Non-pigmented ciliary epithelial cell (primary cell): ENCODE results near the gene TMEM108.

Source experiments
- DNase-seq: peaks from one replicate; pipeline ENCODE4 v3.0.0-alpha.2; 2010; ENCODE audit warnings: low read depth

Gene TMEM108

DNA sequence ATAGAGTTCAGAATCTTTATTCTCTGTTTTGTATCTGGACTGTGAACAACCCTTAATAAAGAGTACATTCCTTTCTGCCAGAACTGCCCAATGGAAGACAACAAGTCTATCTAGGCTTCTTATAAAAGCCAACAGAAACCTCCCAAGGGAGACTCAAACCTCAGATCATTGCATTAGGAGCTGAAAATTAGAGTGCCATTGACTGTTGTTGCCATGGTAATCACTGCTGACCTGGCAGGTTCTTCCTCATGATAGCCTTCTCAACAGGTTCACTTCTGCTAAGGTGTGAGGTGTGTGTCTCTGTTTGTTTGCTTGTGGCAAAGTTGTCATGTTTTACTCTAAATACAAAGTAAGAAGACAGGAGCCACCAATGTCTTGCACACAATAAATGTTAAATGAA, 79.2 kb downstream of the TMEM108 start:
- DNase-seq = no peak

DNA sequence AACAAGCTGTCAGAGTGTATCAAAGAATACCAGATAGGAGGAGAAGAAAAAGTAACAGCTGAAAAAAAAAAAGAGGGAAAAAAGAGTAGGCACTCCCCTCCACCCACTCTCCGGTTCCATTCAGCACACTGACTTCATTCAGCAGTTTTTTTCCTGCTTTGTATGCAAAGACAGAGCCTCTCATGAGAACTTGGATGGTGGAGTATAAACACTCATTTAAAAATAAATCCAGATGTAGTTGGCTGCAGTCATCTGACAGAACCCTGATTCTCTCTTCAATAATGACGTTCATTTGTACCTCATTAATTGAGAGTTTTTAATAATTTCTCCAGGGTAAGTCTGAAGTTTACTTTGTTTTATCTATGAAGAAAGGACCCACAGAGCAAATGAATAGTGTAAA, 81.0 kb downstream of the TMEM108 start:
- DNase-seq = no peak

DNA sequence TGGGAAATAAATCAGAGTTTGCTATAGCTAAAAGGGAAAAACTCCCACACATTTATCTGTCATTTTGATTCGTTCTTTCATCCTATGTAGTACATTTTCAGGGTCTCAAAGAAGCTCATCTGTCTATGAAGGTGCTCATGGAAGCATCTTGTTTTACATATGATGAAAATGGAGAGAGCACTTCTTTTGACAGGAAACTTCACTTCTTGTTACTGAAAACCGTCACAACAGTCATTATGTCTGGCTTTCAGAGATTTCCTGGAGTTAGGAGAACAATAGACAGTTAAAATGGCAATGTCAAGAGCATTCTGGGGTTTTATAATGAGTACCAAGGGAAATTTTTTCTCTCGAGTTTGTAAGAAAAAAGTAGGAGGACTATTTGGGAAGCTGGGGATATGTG, 83.3 kb downstream of the TMEM108 start:
- DNase-seq = no peak

DNA sequence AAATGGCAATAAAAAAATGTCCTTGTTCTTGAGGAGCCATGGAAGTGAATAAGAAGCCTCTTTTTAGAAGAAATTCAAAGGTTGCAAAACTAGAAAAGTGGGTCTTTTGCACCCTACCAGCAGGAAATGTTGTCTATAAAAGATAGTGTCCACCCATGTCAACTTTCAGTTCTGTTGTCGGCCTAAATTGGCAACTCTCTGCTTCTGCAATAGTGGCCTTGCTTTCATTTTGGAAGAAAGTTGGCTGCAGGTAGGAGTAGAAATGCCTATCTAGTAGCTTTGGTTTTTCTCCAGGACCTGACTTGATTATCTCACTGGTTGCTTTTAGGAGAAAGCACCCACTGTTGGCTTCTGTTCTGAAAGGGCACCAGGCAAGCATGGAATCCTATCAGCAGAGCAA, 85.4 kb downstream of the TMEM108 start:
- DNase-seq = no peak

DNA sequence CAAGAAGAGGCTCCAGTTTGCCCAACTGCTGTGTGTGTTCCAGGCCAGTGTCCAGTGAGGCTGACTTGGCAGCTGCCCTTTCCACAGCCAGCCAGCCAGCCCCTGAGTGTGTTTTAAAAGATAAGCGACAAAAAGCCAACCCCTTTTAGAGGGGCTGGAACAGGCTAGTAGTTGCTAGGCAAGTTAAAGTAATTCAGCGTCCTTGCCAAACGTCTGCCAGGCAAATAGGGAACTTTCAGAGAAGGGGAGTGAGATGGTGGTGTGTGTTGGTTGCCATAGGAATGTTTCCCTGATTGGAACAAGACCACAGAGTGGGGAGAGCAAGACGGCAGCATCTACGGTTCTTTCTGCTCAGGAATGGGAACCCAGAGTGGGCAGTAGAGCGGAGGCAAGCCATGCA, 86.3 kb downstream of the TMEM108 start:
- no peak for DNase-seq

DNA sequence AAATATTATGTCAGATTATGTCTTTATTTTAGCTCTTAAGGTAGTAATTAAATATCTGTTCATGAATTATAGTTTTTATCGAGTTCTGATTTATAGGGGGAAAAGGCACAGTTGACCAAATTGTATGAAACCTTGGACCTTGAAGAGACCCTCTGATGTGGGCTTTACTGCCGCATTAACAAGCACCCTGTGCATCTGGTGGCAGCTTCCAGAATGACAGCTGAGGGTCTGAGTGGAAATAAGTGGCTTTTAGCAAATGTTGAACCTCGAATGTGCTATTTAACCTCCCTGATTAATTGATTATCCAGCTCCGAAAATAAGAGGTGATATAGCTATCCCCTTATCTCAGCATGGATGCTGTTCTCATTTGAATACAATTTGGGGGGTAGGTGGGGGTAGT, 87.0 kb downstream of the TMEM108 start:
- DNase-seq = no peak

DNA sequence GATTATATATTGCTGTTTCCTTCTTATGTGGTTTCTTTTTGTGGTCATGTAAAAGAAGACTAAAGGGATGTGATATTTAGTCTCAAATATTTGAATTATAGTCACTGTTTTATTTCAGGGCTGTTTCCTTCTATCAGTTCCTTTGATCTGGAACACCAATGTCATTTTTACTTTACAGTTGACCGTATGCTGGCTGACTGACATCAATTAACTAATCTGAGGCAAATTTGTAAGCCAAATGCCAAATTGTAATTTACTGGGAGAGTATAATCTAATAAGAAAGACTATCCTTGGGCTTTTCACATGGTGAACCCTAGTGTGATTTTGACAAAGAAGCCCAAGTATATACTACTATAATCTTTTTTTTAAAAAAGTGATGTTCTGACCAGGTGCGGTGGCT, 87.6 kb downstream of the TMEM108 start:
- DNase-seq = no peak

DNA sequence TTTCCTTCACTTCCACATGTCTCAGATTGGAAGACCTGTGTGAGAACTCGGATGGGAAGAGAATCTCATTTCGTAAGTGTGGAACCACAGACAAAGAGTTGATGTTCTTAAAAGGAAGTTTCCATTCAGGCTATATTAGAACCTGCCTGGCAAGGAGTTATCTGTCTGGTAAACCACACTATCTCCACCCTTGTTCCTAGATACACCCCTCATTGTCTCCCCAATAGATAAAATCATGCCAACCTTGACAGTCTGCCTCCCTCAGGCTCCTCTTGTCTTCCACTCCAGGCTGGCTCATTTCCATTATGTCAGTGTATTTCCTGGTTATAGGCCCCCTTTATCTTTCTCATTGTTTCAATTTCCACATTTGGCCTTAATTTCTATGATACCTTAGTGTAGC, 89.2 kb downstream of the TMEM108 start:
- DNase-seq = no peak

DNA sequence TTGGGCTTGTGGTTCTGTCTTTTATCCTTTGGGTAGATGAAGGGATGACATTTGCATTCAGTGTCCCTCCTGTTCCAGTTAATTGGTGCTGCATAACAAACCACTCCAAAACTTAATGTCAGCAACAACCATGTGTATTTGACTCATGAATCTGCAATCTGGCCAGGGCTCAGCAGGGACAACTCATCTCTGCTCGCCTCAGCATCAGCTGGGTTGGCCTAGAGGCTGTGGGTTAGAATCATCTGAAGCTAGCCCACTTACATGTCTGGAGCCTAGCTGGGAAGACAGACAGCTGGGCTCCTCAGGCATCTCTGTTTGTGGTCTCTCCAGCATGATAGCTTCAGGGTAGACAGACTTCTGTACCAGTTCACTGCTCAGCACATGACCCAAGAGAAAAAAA, 92.0 kb downstream of the TMEM108 start:
- DNase-seq = no peak

DNA sequence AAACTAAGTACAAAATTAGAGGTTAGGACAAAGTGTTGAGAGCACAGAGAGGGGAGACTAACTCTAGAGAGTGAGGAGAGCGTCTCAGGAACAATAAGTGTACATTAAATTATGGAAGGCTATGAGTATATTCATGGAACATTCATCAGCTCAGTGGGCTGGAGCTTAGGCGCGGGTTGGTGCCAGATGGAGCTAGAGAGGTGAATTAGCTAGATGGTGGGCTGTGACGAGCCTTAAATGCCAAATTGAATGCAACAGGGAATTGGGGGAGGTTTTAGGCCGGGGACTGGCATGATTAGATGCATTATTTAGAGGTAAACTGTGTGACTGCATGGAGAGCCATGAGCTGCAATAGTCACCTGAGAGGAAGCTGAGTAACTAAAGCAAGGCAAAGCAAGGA, 97.1 kb downstream of the TMEM108 start:
- DNase-seq = no peak

DNA sequence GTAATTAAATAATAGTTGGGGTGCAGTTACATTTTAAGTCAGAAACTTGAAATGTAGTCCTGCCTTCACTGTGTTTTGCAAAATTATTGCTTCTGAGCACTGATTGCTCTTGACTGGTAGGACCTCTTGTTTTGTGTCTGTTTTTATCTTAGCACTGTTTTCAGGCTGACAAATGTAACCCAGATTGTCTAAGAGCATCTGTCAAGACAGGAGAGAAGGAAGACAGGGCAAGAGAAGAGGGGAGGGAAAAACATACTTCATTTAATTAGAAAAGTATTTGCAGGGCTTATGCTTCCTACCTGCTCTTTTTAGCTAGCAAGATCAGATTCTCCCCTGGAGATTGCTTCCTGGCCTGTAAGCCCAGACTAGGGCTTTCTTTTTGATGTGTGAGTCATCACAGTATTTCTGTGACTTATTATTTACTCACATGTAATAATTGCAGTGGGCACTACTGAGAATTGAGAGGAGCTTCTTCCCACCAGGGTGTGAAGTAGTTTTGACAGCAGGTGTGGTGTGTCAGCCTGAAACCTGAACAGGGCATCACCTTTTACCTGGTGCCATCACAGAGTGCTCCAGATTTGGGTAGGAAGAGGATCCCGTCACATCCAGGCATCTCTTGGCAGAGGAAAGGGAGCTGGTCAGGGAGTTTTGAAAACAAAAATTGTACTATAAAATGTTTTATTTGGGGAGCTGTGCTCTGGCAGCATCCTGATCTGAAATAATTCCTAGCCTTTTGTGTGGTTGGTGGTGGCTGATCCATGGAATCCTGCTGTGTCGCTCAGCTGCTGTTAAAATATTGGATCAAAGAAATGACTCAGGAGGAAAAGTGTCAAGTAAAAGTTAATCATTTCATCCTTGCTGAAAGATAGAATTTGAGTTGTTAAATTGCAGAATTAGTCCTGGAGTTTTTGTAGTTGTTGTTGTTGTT, 98.2 kb downstream of the TMEM108 start:
- DNase-seq = no peak

DNA sequence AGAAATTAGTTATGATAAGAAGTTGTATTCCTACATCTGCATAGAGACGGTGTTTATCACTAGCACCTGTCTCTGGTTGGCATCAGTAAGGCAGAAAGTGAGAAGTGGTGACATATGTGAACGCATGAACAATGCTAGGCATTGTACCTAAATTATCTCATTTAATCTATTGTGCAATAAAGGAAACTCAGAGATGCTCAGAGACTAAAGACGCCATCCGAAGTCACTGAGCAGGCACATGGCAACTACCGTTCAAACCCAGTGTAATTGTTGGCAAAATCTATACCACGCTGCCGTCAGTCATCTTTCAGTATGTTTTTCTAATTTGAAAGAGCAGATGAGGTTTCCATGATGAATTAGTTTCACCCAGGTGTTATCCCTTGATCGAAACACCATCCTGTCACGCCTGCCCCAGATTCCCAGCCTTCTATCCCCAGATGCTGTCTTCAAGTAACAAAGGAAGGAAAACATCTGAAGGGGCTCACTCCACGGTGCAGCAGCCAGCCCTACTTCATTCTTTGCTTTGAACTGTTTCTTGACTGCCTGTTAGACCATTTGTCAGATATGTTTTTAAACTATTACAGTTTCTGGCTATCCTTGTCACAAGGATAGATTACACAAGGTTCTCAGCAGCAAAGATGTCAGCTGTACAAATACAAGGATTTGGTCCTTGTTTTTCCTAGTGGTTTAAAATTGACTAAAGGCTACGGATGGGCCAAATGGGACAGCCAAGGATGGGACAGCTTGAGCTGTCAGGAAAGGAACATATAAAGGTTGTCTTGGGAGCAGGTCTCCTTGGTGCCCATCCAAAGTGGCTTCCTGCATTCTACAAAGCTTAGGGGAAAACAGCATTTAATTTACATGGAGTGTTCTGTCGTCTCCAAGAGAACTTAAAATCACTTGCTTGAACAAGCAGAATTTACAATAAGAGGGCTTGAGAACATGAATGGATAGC, 99.1 kb downstream of the TMEM108 start:
- DNase-seq = no peak

DNA sequence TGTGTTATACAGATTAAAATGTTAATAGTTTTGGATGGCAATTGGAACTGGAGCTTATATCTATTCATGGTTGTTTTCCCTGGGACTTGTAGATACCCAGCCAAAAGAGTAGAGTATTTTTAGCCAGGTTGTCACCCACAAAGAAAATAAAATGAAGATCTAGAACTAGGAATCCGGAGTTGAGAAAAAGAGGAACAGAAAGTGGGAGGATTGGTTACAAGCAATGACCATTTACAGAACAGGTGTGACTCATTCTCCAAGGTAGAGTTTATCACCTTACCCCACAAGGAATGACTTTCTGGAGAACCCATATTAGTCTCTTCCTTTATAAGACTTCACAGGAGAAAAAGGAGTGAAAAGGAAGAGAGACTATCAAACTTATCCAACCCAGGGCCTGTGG, 99.8 kb downstream of the TMEM108 start:
- DNase-seq = no peak

DNA sequence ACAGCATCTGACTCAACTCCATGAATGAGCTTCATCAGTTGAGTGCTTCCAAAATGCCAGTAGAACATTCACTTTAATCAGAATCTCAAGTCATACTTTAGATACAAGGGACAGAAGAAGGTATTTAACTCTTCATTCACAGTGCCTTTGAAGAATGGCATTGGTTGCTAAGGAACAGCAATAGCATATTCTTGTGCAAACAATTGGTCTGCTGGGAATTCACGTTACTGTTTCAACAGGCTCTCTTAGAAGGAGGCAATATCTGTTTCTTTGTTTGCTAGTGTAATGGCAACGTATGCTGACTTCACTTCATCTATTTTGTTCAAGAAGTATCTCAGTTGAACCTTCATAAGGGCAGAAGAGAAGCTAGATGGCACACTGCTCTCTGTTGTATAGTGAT, 113.9 kb downstream of the TMEM108 start:
- no peak for DNase-seq

DNA sequence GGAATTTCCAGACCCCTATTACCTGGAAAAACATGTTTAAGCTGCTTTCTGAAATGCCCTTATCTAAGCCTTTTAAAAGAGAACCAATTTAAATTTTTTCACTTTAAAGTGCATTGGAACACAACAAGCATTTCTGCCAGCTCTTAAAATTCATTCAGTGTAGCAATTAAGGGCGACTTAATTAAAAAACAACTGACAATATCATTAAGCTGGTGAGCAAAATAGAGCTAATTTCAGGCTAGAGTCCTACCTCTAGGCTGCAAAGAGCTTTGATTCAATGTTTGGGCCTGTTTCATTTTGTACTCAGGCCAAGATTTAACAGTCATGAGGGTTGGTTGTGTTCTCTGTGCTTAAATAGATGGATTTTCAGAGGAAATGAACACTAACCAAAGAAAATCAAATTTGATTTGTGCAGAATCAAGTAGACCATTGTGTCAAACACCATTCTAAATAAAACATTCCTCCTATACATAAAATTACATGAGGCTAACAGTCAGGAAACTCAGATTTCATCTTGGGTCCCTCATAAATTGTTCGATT, 114.6 kb downstream of the TMEM108 start:
- DNase-seq = no peak

DNA sequence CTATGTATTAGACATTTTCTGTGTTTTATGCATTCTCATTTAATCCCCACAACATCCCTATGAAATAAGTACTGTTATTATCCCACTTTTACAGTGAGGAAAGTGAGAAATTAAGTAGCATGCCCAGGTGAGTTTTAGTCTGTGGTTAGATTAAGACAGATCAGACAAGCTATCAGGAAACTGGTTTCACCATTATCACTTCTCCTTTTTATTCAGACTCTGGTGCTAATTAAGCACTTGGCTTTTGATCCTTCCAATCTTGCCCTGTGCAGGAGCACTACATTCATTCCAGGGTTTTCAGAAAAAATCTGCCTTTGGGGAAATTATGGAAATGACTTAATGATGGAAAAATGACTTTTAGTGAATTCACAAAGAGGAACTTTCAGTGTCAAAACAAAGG, 115.2 kb downstream of the TMEM108 start:
- no peak for DNase-seq

DNA sequence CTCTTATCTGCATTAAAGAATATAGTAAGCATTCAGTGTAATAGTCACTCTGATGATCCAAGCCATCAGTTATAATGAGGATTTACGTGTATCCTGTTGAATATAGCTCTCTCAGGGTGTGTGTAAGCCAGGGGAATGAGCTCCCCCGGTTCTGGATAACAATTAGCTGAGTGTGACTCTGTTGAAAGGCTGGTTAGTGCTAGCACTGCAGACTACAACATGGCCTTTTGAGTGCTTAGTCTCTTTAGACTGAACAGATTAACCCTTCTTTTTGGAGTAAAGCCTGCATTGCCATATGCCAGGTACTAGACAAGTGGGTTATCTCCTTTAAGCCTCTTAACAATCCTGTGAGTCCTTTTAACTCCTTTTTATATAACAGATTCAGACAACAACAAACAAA, 119.5 kb downstream of the TMEM108 start:
- no peak for DNase-seq

DNA sequence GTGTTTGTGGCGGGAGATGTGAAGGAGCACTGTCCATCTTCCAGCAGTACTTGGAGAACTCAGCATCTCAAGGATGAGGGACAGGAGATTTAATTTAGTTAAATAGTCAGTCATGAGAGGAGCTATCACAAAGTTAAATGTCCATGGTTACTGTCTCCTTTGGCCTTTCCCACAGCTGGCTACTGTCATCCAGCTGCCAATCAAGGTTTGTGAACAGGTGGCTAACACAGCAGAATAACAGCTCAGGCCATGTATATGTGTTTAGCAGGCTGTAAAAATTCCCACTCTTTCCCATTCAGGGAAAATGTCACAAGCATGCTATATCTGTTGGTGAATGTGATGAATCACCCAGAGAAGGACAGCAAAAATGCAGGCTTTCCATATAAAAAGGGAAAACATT, 120.5 kb downstream of the TMEM108 start:
- no peak for DNase-seq

DNA sequence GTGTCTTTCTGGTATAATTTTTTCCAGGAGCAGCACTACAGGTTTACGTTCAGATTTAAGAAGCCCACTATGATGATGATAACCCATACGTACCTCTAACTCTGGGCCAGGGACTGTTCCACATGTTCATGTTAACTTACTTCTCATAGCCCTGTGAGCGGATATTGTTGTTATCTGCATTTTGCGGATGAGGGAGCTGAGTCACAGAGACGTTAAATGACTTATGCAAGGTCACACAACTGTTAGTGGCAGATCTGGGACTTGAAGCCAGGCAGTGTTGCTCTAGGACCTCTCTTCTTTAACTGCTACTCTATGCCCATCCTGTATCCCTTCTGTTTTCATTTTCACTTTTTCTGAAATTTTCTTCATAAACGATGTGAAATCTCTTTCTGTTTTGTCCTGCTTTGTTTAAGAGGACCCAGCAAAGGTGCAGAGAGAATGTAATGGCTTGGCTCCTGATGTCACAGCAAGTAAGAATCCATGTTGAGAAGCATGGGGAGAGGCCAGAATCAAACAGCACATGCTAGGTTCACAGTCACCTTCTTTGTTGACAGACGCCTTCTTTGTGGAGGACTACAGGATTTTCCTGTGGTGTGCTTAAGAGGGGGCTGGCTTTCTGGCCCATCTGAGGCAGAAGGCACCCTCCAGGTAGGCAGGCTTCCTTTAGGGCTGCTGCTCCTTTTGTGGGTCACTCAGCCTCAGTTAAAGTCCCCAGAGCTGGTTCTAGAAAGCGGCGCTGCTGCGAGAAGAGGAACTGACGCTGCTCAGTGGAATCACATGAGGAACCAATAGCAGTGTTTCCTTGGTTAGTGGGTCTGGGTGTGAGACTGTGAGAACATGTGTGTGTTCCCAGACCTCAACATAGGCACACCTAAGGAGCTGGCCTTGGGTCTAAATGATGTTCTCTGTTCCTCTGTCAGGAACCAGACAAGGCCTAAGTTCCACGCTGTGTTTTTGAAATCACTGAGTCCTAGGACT, 121.6 kb downstream of the TMEM108 start:
- no peak for DNase-seq

DNA sequence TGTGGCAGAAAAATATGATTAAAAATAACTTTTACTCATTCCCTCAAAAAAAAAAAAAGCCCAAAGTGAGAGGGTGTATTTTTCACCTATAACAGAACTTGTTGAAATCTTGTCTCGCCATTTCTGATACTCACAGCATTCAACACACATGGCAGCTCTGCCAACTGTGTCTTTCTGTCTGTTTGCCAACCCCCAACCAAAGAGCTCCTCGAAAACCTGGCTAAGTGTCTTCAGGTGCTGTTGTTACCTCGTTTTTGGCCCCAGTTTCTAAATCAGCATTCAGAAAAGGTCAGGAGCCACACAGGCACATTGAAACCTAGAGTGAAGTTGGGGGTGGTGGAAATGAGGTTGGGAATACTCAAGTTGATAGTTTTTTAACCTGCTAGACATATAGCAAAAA, 123.5 kb downstream of the TMEM108 start:
- no peak for DNase-seq

DNA sequence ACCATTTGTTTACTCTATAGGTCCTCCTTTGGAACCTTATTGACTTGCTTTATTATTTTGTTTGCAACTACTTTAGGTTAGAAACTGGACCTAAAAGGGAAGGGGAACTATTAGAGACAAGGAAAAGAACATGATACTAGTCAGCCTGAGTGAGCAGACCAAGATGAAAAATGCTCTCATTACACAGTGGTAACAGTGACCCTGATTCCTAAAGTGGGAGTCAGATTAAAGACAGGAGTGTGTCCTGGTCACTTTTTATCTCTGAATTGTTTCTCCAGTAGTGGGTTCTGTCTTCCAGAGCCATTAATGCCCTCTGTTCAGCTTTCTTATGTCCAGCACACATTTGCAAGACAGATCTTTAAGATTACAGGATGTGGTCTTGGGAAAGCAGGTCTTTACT, 124.1 kb downstream of the TMEM108 start:
- no peak for DNase-seq
